Spleen (tissue), 7 donors: ENCODE results near the gene SIRPB2.

Source experiments
- POLR2AphosphoS5 ChIP-seq, 3 donors: sonication (generic); formaldehyde crosslinking; IDR thresholded peaks; one replicate each; pipeline ENCODE4 v1.5.1; 2017; ENCODE audit warnings: antibody characterized with exemption in 3 of 3
- TF ChIP-seq, protein P1 (sequence below), 11 experiments: fragments of 200-600 bp in 7 of 11; fragments of 450-650 bp in 4 of 11; sonication (generic) in 4 of 11; IDR thresholded peaks in 8 of 11; conservative IDR thresholded peaks in 3 of 11; 1 replicate in 7 of 11; 2 replicates in 4 of 11; pipeline versions ENCODE4 v1.4.0 to v1.8.0; 2016 to 2021; ENCODE audit warnings: antibody characterized with exemption in 11 of 11, inconsistent platforms in 4 of 11, mild to moderate bottlenecking in 1 of 11
- donor health status: DM: no; HTN: no; CAD: no; lungs with moderate emphysema.
- donor health status: DM: no; HTN: no; CAD: no.
- donor health status: DM: no; HTN: no; CAD: no.

DNA sequence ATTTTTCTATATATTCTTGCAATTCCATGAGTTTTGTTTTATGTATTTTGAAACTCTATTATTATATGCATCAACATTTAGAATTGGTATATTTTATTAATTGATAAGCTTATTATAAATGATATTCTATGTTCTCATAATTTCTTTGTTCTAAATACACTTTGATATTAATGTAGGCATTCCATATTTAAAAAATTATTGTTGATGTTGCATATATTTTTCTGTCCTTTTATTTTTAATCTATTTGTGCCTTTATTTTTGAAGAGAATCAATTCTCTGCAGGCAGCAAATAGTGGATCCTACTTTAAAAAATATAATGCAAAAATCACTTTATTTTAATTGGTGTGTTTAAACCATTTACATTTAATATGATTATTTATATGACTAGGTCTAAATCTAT lies 36.7 kb upstream of the SIRPB2 start:
- TF ChIP-seq POLR2AphosphoS5 (IDR thresholded peaks at IDR 0.05), result no peak
- TF ChIP-seq, protein P1, sequence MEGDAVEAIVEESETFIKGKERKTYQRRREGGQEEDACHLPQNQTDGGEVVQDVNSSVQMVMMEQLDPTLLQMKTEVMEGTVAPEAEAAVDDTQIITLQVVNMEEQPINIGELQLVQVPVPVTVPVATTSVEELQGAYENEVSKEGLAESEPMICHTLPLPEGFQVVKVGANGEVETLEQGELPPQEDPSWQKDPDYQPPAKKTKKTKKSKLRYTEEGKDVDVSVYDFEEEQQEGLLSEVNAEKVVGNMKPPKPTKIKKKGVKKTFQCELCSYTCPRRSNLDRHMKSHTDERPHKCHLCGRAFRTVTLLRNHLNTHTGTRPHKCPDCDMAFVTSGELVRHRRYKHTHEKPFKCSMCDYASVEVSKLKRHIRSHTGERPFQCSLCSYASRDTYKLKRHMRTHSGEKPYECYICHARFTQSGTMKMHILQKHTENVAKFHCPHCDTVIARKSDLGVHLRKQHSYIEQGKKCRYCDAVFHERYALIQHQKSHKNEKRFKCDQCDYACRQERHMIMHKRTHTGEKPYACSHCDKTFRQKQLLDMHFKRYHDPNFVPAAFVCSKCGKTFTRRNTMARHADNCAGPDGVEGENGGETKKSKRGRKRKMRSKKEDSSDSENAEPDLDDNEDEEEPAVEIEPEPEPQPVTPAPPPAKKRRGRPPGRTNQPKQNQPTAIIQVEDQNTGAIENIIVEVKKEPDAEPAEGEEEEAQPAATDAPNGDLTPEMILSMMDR (IDR thresholded peaks at IDR 0.05 in 8 of 11, conservative IDR thresholded peaks at IDR 0.05 in 3 of 11), result no peak
